Mesenchymal stem cell (in vitro differentiated cells and primary cell): ENCODE data around the gene TRIOBP.

Experiments
- DNase-seq: peaks from one replicate; pipeline ENCODE4 v3.0.0-alpha.2; 2013
- H2AFZ ChIP-seq: one replicate; pipeline ENCODE4 v1.6.1; 2013; ENCODE audit warnings: low read depth, mild to moderate bottlenecking, control low read depth, inconsistent platforms, low read length, moderate library complexity
- H2AK5ac ChIP-seq: 2 replicates; pipeline ENCODE4 v1.6.1; 2013; ENCODE audit warnings: low read length, moderate library complexity, mild to moderate bottlenecking, inconsistent platforms; ENCODE audit not compliant: severe bottlenecking
- H2BK120ac ChIP-seq: one replicate; pipeline ENCODE4 v1.6.1; 2013; ENCODE audit warnings: low read depth, mild to moderate bottlenecking, inconsistent platforms, low read length, moderate library complexity
- H2BK12ac ChIP-seq, 2 experiments: one replicate each; pipeline ENCODE4 v1.6.1; 2013; ENCODE audit warnings: inconsistent platforms in 2 of 2, low read length in 2 of 2, mild to moderate bottlenecking in 2 of 2, moderate library complexity in 2 of 2, control low read depth in 1 of 2
- H2BK15ac ChIP-seq: one replicate; pipeline ENCODE4 v1.6.1; 2013; ENCODE audit warnings: mild to moderate bottlenecking, low read depth, inconsistent platforms; ENCODE audit not compliant: poor library complexity, severe bottlenecking
- H2BK5ac ChIP-seq: 2 replicates; pipeline ENCODE4 v1.6.1; 2013; ENCODE audit warnings: low read depth, mild to moderate bottlenecking, low read length, control low read depth, inconsistent platforms; ENCODE audit not compliant: poor library complexity, severe bottlenecking
- H3K14ac ChIP-seq, 2 experiments: one replicate each; pipeline ENCODE4 v1.6.1; 2013; ENCODE audit warnings: inconsistent platforms in 2 of 2, low read length in 2 of 2, control low read depth in 1 of 2, mild to moderate bottlenecking in 1 of 2, moderate library complexity in 1 of 2
- H3K18ac ChIP-seq, 2 experiments: one replicate each; pipeline ENCODE4 v1.6.1; 2013; ENCODE audit warnings: inconsistent platforms in 2 of 2, low read length in 2 of 2, control low read depth in 1 of 2, low read depth in 1 of 2, mild to moderate bottlenecking in 1 of 2
- H3K23ac ChIP-seq, 2 experiments: one replicate each; pipeline ENCODE4 v1.6.1; 2013; ENCODE audit warnings: inconsistent platforms in 2 of 2, low read length in 2 of 2, mild to moderate bottlenecking in 2 of 2, moderate library complexity in 2 of 2, control low read depth in 1 of 2
- H3K27ac ChIP-seq: 2 replicates; pipeline ENCODE4 v1.5.1; 2013; ENCODE audit warnings: mild to moderate bottlenecking, moderate library complexity, low read length, control low read depth, inconsistent platforms; ENCODE audit not compliant: poor library complexity, severe bottlenecking
- H3K27me3 ChIP-seq, 2 experiments: 2 replicates each; pipeline versions ENCODE4 v1.6.1 to v1.7.0; 2013; ENCODE audit warnings: low read length in 2 of 2, mild to moderate bottlenecking in 2 of 2, moderate library complexity in 2 of 2, control low read depth in 1 of 2, inconsistent platforms in 1 of 2; ENCODE audit not compliant: control insufficient read depth in 1 of 2, insufficient read depth in 1 of 2
- H3K36me3 ChIP-seq, 2 experiments: 2 replicates each; pipeline versions ENCODE4 v1.6.1 to v1.7.0; 2013; ENCODE audit warnings: low read length in 2 of 2, control low read depth in 1 of 2, inconsistent platforms in 1 of 2, low read depth in 1 of 2, mild to moderate bottlenecking in 1 of 2; ENCODE audit not compliant: insufficient read depth in 2 of 2, control insufficient read depth in 1 of 2
- H3K4ac ChIP-seq, 2 experiments: one replicate each; pipeline ENCODE4 v1.6.1; 2013; ENCODE audit warnings: inconsistent platforms in 2 of 2, low read length in 2 of 2, mild to moderate bottlenecking in 2 of 2, moderate library complexity in 2 of 2, control low read depth in 1 of 2, low read depth in 1 of 2
- H3K4me1 ChIP-seq: 2 replicates; pipeline ENCODE4 v1.6.1; 2013; ENCODE audit warnings: low read depth, low read length, control low read depth; ENCODE audit not compliant: control insufficient read depth, insufficient read depth
- H3K4me2 ChIP-seq: 2 replicates; pipeline ENCODE4 v1.6.1; 2013; ENCODE audit warnings: low read length, mild to moderate bottlenecking, inconsistent platforms; ENCODE audit not compliant: poor library complexity, severe bottlenecking
- H3K4me3 ChIP-seq, 2 experiments: 2 replicates each; pipeline versions ENCODE4 v1.5.1 to v1.7.0; 2013; ENCODE audit warnings: low read length in 2 of 2, mild to moderate bottlenecking in 2 of 2, control low read depth in 1 of 2, low read depth in 1 of 2; ENCODE audit not compliant: insufficient read depth in 1 of 2
- H3K79me1 ChIP-seq: replicated peaks from 2 replicates; pipeline ENCODE4 v1.6.1; 2013; ENCODE audit warnings: mild to moderate bottlenecking, control low read depth, low read length, inconsistent platforms; ENCODE audit not compliant: poor library complexity, severe bottlenecking
- H3K9ac ChIP-seq: 2 replicates; pipeline ENCODE4 v1.7.0; 2013; ENCODE audit warnings: mild to moderate bottlenecking, low read length, moderate library complexity
- H3K9me3 ChIP-seq: 2 replicates; pipeline ENCODE4 v1.7.0; 2013; ENCODE audit warnings: mild to moderate bottlenecking, low read length; ENCODE audit not compliant: control insufficient read depth
- H4K8ac ChIP-seq: one replicate; pipeline ENCODE4 v1.6.1; 2013; ENCODE audit warnings: inconsistent platforms, mild to moderate bottlenecking, low read length, moderate library complexity
- H4K91ac ChIP-seq: one replicate; pipeline ENCODE4 v1.6.1; 2013; ENCODE audit warnings: mild to moderate bottlenecking, low read length, inconsistent platforms
- WGBS: methylation state at CpG from one replicate; pipeline ENCODE4 v1.1.7; 2013; ENCODE audit warnings: mixed read lengths; 5-methylcytosine and 5-hydroxymethylcytosine counted together

The TRIOBP gene

DNA sequence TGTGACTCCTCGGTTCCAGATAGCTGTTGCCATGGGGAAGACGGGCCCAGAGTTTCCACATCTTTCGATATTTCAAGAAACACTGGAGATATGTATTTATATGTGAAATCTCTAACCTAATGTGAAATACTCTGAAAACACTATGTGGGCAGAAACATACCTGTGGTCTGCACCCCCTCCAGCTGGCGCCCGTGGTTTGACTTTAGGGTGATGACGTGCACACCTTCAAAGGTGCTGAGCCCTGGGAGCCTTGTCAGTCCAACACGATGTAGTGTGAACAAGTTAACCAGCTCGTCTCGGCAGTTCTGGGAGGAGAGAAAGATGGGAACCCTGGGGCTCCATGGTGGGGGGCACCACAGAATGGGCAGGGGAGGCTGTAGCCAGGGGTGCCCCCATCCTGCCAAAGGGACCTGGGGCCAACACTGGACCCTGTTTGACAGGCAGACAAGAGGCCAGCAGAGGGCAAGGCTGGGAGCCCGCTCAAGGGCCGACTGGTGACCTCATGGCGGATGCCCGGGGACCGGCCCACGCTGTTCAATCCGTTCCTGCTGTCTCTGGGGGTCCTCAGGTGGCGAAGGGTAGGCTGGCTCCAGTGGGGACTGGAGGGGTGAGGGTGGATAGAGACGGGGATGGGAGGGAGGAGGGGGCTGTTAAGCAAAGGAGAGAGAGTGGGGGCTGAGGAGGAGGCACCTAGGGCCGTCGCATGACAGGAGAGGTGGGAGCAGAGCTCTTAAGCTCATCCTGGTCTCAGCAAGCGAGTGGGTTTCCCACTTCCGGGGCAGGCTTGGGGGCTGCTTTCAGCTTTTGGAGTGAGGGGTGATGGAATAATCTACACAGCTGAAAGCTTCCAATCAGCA, 43.8 kb downstream of the TRIOBP start:
- peak overlapping the region; percentile 49 for H4K8ac ChIP-seq
- 53% methylated on average over 21 of the region's 22 CpGs for WGBS
- H3K9me3 ChIP-seq, result no peaks in the 10 kb centered on the region
- H3K18ac ChIP-seq, result peak overlapping the region; percentile 53 to 67
- peaks cover 0 to 5% of the 10 kb centered on the region in 2 experiments for H3K36me3 ChIP-seq
- H3K4me2 ChIP-seq, result no peak overlapping the region
- H3K4me1 ChIP-seq, result peaks cover 48% of the 10 kb centered on the region
- peak overlapping the region; percentile 38 for H3K27ac ChIP-seq
- peak overlapping the region; percentile 22 for H2BK120ac ChIP-seq
- H3K27me3 ChIP-seq, result no peaks in the 10 kb centered on the region
- H2AK5ac ChIP-seq, result peak overlapping the region; percentile 27
- H3K79me1 ChIP-seq, result peaks cover 6% of the 10 kb centered on the region
- no peak overlapping the region for H3K14ac ChIP-seq
- no peak for DNase-seq
- peak overlapping the region; percentile 60 to 98 for H2BK12ac ChIP-seq
- no peak overlapping the region for H3K4me3 ChIP-seq
- no peak overlapping the region for H3K23ac ChIP-seq
- peak overlapping the region; percentile 47 for H3K9ac ChIP-seq
- no peak overlapping the region for H2AFZ ChIP-seq
- peak overlapping the region; percentile 64 for H4K91ac ChIP-seq
- peak overlapping the region; percentile 38 for H2BK15ac ChIP-seq
- H2BK5ac ChIP-seq, result no peak overlapping the region
- H3K4ac ChIP-seq, result peak overlapping the region; percentile 28 to 59

DNA sequence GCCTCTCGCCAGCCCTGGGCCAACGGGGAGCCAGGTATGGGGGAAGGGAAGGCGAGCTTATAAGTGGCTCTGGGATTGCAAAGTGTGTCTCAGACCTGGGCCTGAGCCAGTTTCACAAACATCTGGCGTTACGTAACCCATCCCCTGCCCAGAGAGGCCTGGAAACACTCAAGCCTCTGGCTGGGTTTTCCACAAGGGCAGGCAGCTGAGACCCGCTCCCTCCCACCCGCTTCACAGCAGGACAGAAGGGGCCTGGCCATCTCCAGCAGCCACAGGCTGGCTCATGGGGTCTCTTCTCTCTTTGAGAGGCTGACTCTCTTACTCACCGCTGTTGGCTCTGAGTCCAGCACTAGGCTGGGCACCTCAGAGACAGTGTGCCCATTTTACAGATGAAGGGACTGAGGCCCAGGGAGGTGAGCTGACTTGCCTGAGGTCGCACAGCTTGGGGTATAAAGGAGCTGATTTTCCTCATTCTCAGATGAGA, 44.5 kb downstream of the TRIOBP start:
- H3K4me3 ChIP-seq, result no peak overlapping the region
- H3K36me3 ChIP-seq, result peaks cover 0 to 5% of the 10 kb centered on the region in 2 experiments
- peak; percentile 99 for DNase-seq
- H3K4me1 ChIP-seq, result peaks cover 48% of the 10 kb centered on the region
- H3K9me3 ChIP-seq, result no peaks in the 10 kb centered on the region
- peak overlapping the region; percentile 38 for H3K4me2 ChIP-seq
- H3K9ac ChIP-seq, result peak overlapping the region; percentile 64
- peak overlapping the region; percentile 45 for H3K27ac ChIP-seq
- no peak overlapping the region for H2BK5ac ChIP-seq
- H3K4ac ChIP-seq, result peak overlapping the region; percentile 10 to 84
- peak overlapping the region; percentile 84 for H2AK5ac ChIP-seq
- H4K91ac ChIP-seq, result peak overlapping the region; percentile 19
- no peak overlapping the region for H2AFZ ChIP-seq
- H4K8ac ChIP-seq, result peak overlapping the region; percentile 4
- peak overlapping the region in 1 of 2 experiments; percentile 62 for H3K14ac ChIP-seq
- no peak overlapping the region for H3K23ac ChIP-seq
- H2BK15ac ChIP-seq, result no peak overlapping the region
- peak overlapping the region; percentile 76 to 79 for H3K18ac ChIP-seq
- H2BK120ac ChIP-seq, result no peak overlapping the region
- no peaks in the 10 kb centered on the region for H3K27me3 ChIP-seq
- peaks cover 6% of the 10 kb centered on the region for H3K79me1 ChIP-seq
- H2BK12ac ChIP-seq, result peak overlapping the region; percentile 59 to 98
- 14% methylated on average over 9 of the region's 9 CpGs for WGBS

GRCh38 chr22:37742376-37743171, 45.7 kb downstream of the TRIOBP start:
- H3K27ac ChIP-seq, result peak overlapping the region; percentile 43
- no peak overlapping the region for H2AFZ ChIP-seq
- peaks cover 6% of the 10 kb centered on the region for H3K79me1 ChIP-seq
- H2BK15ac ChIP-seq, result no peak overlapping the region
- H2AK5ac ChIP-seq, result peak overlapping the region; percentile 82
- H3K18ac ChIP-seq, result peak overlapping the region; percentile 82 to 96
- peak overlapping the region; percentile 76 to 98 for H2BK12ac ChIP-seq
- WGBS, result 41% methylated on average over 16 of the region's 16 CpGs
- H3K9me3 ChIP-seq, result no peaks in the 10 kb centered on the region
- H3K4ac ChIP-seq, result peak overlapping the region; percentile 28 to 83
- peak overlapping the region; percentile 70 for H4K8ac ChIP-seq
- H2BK5ac ChIP-seq, result no peak overlapping the region
- H3K27me3 ChIP-seq, result no peaks in the 10 kb centered on the region
- H3K23ac ChIP-seq, result no peak overlapping the region
- H3K4me1 ChIP-seq, result peaks cover 56% of the 10 kb centered on the region
- H3K14ac ChIP-seq, result peak overlapping the region in 1 of 2 experiments; percentile 49
- peak; percentile 94 for DNase-seq
- H3K4me2 ChIP-seq, result no peak overlapping the region
- peaks cover 0 to 6% of the 10 kb centered on the region in 2 experiments for H3K36me3 ChIP-seq
- peak overlapping the region; percentile 20 for H4K91ac ChIP-seq
- H3K4me3 ChIP-seq, result peak overlapping the region in 1 of 2 experiments; percentile 70
- H3K9ac ChIP-seq, result peak overlapping the region; percentile 92
- H2BK120ac ChIP-seq, result peak overlapping the region; percentile 8
